Keratinocyte (primary cell): Measurements from ENCODE around the gene ACTR10.

ENCODE experiments used
- EZH2 ChIP-seq: IDR thresholded peaks from one replicate; pipeline ENCODE4 v1.6.1; 2012; ENCODE audit warnings: inconsistent platforms, mild to moderate bottlenecking, low read length, moderate library complexity
- TF ChIP-seq, protein P1 (sequence below), 3 experiments: IDR thresholded peaks in 1 of 3; conservative IDR thresholded peaks in 1 of 3; optimal IDR thresholded peaks in 1 of 3; 2 replicates in 2 of 3; 3 replicates in 1 of 3; pipeline versions ENCODE3 to v1.5.1; 2011; ENCODE audit warnings: low read length in 3 of 3, mild to moderate bottlenecking in 3 of 3, moderate library complexity in 2 of 3, control low read depth in 1 of 3, inconsistent platforms in 1 of 3; ENCODE audit not compliant: insufficient read depth in 2 of 3; ENCODE audit errors: extremely low read depth in 1 of 3

DNA sequence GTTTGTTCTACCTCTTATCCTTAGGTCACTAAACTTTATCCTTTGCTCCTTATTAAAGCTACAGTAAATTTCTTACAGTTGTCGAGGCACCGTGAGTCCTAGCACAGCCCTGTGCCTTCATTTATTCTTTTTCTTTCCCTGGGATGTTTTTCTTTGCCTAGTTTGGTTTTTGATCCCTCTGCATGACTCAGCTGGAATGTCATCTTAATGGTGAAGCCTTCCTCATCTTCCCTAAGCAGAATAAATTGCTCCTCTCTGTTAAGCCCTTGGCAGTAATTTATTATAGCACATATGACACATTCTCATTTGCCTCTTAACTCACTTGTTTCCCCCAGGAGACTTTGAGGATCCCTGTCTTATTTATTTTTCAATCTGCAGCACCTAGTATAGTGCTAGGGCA, 16.6 kb downstream of the ACTR10 start:
- TF ChIP-seq, protein P1, sequence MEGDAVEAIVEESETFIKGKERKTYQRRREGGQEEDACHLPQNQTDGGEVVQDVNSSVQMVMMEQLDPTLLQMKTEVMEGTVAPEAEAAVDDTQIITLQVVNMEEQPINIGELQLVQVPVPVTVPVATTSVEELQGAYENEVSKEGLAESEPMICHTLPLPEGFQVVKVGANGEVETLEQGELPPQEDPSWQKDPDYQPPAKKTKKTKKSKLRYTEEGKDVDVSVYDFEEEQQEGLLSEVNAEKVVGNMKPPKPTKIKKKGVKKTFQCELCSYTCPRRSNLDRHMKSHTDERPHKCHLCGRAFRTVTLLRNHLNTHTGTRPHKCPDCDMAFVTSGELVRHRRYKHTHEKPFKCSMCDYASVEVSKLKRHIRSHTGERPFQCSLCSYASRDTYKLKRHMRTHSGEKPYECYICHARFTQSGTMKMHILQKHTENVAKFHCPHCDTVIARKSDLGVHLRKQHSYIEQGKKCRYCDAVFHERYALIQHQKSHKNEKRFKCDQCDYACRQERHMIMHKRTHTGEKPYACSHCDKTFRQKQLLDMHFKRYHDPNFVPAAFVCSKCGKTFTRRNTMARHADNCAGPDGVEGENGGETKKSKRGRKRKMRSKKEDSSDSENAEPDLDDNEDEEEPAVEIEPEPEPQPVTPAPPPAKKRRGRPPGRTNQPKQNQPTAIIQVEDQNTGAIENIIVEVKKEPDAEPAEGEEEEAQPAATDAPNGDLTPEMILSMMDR (optimal IDR thresholded peaks at IDR 0.05 in 1 of 3, IDR thresholded peaks at IDR 0.05 in 1 of 3, conservative IDR thresholded peaks at IDR 0.05 in 1 of 3; ENCODE audit: extremely low read depth in 1 of 3, insufficient read depth in 2 of 3, low read length in 3 of 3): no peak
- no peak for TF ChIP-seq EZH2
